T-helper 2 cell treated with Interferon-gamma antibody and Interleukin-4, amounts not matched to agents 5 μg/mL and 100 μg/mL, for 36 hours (primary cell): ENCODE results near the gene DEFB124.
"Not testable (repeated sequence)": the region's sequence is repeated elsewhere in the genome, so short reads cannot be mapped to it uniquely, and the experiment has no call there.

Experiments used
- DNase-seq: peaks from one replicate; pipeline ENCODE4 v3.0.0; 2021; ENCODE audit warnings: low spot score
- H3K27ac Mint-ChIP-seq: one replicate; pipeline ENCODE4 v1.8.0; 2021; ENCODE audit warnings: mild to moderate bottlenecking, mixed read lengths
- H3K27me3 Mint-ChIP-seq: one replicate; pipeline ENCODE4 v1.8.0; 2021; ENCODE audit warnings: low read depth, mixed read lengths
- H3K36me3 Mint-ChIP-seq: one replicate; pipeline ENCODE4 v1.8.0; 2021; ENCODE audit warnings: low read depth, mixed read lengths
- H3K4me1 Mint-ChIP-seq: one replicate; pipeline ENCODE4 v1.8.0; 2021; ENCODE audit warnings: low read depth, mixed read lengths
- H3K4me3 Mint-ChIP-seq: one replicate; pipeline ENCODE4 v1.8.0; 2022; ENCODE audit warnings: mild to moderate bottlenecking, moderate library complexity, mixed read lengths
- H3K9me3 Mint-ChIP-seq: one replicate; pipeline ENCODE4 v1.8.0; 2021; ENCODE audit warnings: mixed read lengths

Gene DEFB124

DNA sequence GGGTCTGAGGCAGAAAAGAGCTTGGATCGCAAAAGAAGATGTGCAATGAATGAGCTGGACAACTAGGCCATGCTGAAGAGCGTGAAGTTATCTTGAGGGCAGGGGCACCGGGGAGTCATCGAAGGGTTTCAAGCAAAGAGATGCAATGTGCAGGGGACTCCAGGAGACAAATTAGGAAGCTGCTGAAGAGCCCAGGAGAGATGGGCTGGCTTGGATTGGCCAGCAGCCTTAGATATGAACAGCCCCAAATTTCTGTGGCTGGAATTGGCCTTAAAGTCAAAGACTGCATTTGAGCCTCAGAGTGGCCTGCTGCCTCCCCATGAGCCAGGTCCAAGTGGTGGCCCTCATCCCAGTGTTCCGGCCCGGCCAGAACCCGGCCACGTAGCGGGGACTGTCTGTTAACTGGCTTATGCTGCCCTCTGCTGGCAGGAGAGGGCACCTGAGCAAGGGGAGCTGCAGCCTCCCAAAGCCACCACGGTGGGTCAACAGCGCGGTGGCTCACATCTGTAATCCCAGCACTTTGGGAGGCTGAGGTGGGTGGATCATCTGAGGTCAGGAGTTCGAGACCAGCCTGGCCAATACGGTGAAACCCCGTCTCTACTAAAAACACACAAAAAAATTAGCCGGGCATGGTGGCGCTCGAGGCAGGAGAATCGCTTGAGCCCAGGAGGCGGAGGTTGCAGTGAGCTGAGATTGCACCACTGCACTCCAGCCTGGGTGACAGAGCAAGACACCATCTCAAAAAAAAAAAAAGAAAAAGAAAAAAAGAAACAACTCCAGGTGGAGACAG is 28.2 kb upstream of the DEFB124 start:
- not testable (repeated sequence) for H3K4me1 Mint-ChIP-seq, H3K36me3 Mint-ChIP-seq, H3K27me3 Mint-ChIP-seq, H3K27ac Mint-ChIP-seq, H3K4me3 Mint-ChIP-seq, H3K9me3 Mint-ChIP-seq
- DNase-seq, result peak; percentile 63

DNA sequence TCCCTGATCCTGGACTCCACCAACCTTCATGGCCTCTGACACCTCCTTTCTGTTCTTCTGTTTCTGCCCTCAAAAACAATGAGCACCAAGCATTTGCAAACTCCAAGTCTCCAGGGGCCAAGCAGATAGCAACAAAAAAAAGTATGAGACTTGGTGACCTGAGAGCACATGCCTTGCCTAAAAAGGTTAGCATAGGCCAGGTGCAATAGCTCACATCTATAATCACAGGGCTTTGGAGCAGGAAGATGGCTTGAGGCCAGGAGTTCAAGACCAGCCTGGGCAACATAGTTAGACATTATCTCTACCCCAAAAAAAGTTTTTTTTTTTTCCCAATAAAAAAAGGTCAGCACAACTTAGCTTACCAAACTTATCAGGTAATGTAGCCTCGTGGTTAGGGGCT is 25.6 kb upstream of the DEFB124 start:
- Mint-ChIP-seq H3K4me1 (no peaks in the 10 kb centered on the region), H3K36me3 (no peaks in the 10 kb centered on the region), H3K27ac (no peak overlapping the region), H3K27me3 (peaks cover 9% of the 10 kb centered on the region), H3K9me3 (no peaks in the 10 kb centered on the region), H3K4me3 (no peak overlapping the region)
- DNase-seq, result no peak

DNA sequence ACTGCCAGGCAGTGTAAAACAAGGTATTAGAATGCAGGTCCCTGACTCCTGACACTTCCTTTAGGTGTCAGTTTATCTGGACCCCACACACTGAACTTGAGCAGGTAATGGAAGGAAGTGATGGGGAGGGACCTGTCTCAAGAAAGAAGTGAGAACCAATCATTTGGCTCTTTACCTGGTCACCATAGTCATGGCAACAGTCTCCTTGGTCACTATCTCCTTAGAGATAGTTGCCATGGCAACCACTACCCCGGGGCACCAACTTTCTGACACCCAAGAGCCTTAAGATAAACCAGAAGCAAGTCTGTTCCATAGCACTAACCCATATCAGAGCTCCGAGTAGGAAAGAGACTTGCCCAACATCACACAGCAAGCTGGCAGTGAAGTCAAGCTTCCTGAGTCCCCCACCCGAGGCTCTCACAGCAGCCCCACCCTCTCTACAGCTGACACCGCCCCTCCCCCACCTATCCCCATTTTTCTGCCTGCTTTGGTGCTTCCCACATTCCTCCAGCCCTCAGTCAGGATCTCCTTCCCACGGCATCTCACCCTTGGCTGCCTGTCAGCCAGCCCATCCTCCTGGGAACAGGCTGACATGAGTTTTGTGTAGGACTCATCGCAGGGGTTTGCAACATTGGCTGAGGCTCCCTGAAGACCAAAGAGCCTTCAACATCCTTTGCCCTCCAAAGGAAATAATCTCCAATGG is 23.1 kb upstream of the DEFB124 start:
- Mint-ChIP-seq H3K4me1 (no peaks in the 10 kb centered on the region), H3K27ac (no peak overlapping the region), H3K4me3 (no peak overlapping the region), H3K27me3 (peaks cover 11% of the 10 kb centered on the region), H3K36me3 (no peaks in the 10 kb centered on the region), H3K9me3 (no peaks in the 10 kb centered on the region)
- DNase-seq, result no peak

DNA sequence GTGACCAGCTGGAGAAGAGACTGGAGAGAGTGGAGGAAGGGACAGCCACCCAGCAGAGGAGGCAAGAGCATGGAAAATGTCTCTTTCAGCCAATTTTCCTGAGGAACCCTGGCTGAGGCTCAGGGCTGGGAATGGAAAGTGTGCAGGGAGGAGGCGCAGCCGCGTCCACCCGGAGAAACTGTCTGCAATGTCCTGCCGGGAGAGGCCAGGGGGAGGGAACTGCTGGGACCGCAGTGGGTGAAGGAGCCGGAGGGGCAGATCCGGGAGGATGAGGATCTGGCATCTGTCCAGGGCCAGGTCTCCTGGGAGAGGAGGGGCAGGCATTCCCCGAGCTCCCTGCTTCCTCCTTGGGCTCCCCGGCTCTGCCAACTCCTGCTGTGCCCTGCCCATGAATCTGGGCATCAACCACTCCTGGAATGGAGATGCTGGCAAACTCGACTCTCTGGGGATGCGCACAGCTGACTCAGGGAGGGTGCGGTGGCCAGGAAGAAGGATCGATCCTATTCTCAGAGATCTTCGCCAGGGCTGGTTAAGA is 21.9 kb upstream of the DEFB124 start:
- H3K4me1 Mint-ChIP-seq, result no peaks in the 10 kb centered on the region
- H3K9me3 Mint-ChIP-seq, result no peaks in the 10 kb centered on the region
- peaks cover 7% of the 10 kb centered on the region for H3K27me3 Mint-ChIP-seq
- no peak for DNase-seq
- H3K4me3 Mint-ChIP-seq, result no peak overlapping the region
- H3K36me3 Mint-ChIP-seq, result no peaks in the 10 kb centered on the region
- H3K27ac Mint-ChIP-seq, result no peak overlapping the region

DNA sequence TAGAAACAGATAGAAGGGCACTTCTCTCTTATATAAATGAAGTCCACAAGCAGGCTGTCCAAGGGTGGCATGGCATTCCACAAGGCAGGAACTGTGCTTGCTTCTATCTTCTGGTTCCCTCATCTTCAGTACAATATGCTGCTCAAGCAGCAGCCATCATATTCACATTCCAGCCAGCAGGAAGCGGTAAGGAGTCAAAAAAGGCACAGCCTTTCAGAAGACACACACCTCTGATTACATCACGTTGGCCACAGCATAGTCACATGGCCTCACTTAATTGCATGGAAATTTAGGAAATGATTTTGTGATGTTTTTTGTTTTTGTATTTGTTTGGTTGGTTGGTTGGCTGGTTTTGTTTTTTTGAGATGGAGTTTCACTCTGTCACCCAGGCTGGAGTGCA is 19.2 kb upstream of the DEFB124 start:
- H3K4me3 Mint-ChIP-seq, result no peak overlapping the region
- H3K4me1 Mint-ChIP-seq, result no peaks in the 10 kb centered on the region
- no peaks in the 10 kb centered on the region for H3K9me3 Mint-ChIP-seq
- H3K27ac Mint-ChIP-seq, result no peak overlapping the region
- peaks cover 11% of the 10 kb centered on the region for H3K27me3 Mint-ChIP-seq
- no peak for DNase-seq
- no peaks in the 10 kb centered on the region for H3K36me3 Mint-ChIP-seq

DNA sequence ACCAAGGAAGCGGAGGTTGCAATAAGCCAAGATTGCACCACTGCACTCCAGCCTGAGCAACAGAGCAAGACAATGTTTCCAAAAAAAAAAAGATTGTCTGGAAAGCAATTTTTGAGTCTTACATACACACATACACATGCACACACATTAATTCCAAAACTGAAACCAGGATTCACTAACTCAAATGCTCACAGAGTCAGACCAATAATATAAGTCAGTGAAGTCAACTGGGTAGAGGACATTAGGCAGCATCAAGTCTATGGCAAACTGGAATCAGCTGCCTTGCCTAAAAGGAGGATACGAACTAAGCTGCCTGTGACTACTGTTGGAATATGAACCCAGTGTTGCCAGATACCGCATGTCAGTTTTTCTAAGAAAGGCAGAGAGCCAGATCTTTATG is 15.8 kb upstream of the DEFB124 start:
- Mint-ChIP-seq H3K4me3 (no peak overlapping the region), H3K36me3 (no peaks in the 10 kb centered on the region), H3K4me1 (no peaks in the 10 kb centered on the region), H3K27ac (no peak overlapping the region), H3K27me3 (peaks cover 11% of the 10 kb centered on the region), H3K9me3 (no peaks in the 10 kb centered on the region)
- DNase-seq, result no peak

DNA sequence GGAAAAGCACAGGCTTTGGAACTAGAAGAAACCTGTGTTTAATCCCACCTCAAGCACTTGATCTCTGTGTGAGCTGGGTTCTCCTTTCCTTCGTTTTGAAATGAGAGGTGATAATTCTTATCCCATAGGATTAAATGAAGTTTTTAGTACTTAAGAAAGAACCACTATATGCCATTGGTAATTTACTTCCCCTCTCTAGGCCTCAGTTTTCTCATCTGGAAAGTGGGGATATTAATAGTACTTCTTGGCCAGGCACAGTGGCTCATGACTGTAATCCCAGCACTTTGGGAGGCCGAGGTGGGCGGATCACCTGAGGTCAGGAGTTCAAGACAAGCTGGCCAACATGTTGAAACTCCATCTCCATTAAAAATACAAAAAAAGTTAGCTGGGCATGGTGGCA is 14.2 kb upstream of the DEFB124 start:
- Mint-ChIP-seq H3K27me3 (peaks cover 14% of the 10 kb centered on the region), H3K4me1 (no peaks in the 10 kb centered on the region), H3K27ac (no peak overlapping the region), H3K36me3 (no peaks in the 10 kb centered on the region), H3K4me3 (no peak overlapping the region), H3K9me3 (no peaks in the 10 kb centered on the region)
- no peak for DNase-seq

DNA sequence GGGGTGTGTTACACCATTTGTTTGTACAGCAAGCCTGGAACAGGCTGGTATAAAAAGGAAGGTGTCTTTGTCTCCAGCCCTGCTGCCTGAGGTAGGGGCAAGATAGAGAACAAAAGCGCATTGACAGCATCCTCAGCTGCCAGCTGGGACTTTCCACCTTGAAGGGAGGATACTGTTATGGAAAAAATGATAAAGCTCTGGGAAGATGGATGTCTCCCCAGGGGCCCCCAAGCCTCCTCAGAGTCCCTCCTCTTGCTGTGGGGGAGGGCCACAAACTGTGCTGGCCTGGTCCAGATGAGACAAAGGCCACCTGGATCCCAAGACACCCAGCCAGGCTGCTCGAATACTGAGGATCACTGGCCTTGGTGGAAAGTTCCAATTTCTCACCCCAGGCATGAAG is 13.2 kb upstream of the DEFB124 start:
- Mint-ChIP-seq H3K36me3 (no peaks in the 10 kb centered on the region), H3K9me3 (no peaks in the 10 kb centered on the region), H3K4me3 (no peak overlapping the region), H3K27ac (no peak overlapping the region), H3K27me3 (peaks cover 14% of the 10 kb centered on the region), H3K4me1 (no peaks in the 10 kb centered on the region)
- no peak for DNase-seq

DNA sequence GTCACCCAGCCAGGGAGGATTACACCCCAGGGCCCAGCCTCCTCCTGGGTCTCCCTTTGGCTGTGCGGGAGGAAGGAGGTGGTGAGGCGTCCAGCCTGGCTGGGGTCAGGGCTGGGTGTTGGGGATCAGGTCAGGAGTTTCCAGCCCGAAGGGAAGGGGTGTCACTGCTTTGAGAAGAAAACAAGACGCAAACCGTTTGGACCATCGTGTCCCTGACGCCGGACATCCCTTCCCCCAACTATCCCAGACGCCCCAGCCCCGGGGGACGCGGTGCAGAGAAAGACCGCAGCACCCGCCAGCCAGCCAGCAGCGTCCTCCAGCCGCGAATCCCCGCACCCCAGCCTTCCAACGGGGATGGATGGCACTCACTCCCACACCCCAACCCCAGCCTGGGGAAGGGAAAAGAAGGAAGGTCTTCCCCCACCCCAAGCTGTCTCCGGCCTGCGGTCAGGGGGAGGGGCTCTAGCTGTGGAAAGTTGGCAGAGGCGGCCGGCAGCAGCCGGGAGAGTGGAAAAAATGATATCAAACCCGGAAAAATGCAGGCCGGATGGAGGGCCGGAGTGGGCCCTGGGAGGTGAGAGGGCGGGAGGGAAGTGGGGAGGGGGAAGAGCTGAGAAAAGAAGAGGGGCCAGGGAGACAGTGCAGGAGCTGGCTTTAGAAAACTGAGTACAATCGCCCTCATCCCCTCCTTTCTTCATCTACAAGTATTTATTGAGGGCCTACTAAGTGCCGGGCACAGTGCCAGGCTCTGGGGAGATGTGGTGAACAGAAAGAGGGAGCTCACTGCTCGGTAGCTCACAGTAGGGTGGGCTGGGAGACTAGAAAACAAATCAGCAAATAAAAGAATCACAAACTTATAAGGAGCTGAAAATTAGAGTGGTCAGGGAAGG is 10.8 kb upstream of the DEFB124 start:
- Mint-ChIP-seq H3K9me3 (no peaks in the 10 kb centered on the region), H3K27ac (no peak overlapping the region), H3K4me3 (no peak overlapping the region), H3K4me1 (no peaks in the 10 kb centered on the region), H3K36me3 (no peaks in the 10 kb centered on the region), H3K27me3 (peaks cover 14% of the 10 kb centered on the region)
- no peak for DNase-seq

DNA sequence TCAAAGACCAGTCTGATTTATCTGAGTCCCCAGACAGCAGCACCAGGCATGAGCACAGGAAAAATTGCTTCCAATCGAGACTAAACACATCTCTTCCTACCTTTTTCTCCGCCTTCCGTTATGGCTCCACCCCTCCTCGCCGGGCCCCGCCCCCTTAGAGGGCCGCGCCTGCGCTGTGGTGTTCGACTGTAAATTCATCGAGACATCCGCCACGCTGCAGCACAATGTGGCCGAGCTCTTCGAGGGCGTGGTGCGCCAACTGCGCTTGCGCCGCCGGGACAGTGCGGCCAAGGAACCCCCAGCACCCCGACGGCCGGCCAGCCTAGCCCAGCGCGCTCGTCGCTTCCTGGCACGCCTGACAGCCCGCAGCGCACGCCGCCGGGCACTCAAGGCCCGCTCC is 9.1 kb upstream of the DEFB124 start:
- H3K9me3 Mint-ChIP-seq, result no peaks in the 10 kb centered on the region
- H3K36me3 Mint-ChIP-seq, result no peaks in the 10 kb centered on the region
- no peaks in the 10 kb centered on the region for H3K4me1 Mint-ChIP-seq
- H3K4me3 Mint-ChIP-seq, result no peak overlapping the region
- H3K27me3 Mint-ChIP-seq, result peaks cover 11% of the 10 kb centered on the region
- H3K27ac Mint-ChIP-seq, result no peak overlapping the region
- DNase-seq, result no peak

DNA sequence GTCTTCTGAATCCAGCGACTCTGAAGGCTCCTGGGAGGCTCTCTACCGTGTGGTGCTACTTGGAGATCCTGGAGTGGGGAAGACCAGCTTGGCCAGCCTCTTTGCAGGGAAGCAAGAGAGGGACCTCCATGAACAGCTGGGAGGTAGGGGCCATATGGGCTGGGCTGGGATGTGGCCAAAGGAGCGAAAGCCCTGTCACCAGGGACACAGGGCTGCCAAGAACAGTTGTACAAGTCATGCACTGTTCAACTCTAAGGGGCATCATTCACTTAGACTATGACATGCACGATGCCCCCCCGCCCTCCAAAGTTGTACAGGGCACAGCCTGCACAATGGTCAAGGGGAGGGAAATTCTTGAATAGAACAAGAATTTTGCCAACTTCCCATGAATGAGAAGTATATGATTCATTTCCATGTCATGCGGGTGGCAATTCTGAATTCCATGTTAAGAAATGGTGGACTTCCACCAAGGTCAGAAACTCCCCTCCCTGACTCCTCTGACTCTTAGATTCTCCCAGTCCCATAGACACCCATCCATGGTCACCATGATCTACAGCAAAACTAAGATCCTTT is 1.8 kb upstream of the DEFB124 start:
- Mint-ChIP-seq H3K9me3 (no peaks in the 10 kb centered on the region), H3K4me3 (no peak overlapping the region), H3K27ac (no peak overlapping the region), H3K27me3 (peaks cover 40% of the 10 kb centered on the region), H3K36me3 (no peaks in the 10 kb centered on the region), H3K4me1 (no peaks in the 10 kb centered on the region)
- no peak for DNase-seq

DNA sequence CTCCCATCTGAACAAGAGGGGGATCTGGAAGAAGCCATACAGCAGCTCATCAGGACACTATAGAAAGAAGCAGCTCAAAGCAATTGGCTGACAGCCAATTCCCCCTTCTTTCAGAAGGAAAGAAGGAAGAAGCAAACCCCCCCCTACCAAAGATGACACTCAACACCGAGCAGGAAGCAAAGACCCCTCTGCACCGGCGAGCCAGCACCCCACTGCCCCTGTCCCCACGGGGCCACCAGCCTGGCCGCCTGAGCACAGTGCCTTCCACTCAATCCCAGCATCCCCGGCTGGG is 1.3 kb upstream of the DEFB124 start:
- H3K36me3 Mint-ChIP-seq, result no peaks in the 10 kb centered on the region
- no peak overlapping the region for H3K27ac Mint-ChIP-seq
- H3K4me1 Mint-ChIP-seq, result no peaks in the 10 kb centered on the region
- no peak overlapping the region for H3K4me3 Mint-ChIP-seq
- H3K27me3 Mint-ChIP-seq, result peaks cover 40% of the 10 kb centered on the region
- DNase-seq, result no peak
- H3K9me3 Mint-ChIP-seq, result no peaks in the 10 kb centered on the region

DNA sequence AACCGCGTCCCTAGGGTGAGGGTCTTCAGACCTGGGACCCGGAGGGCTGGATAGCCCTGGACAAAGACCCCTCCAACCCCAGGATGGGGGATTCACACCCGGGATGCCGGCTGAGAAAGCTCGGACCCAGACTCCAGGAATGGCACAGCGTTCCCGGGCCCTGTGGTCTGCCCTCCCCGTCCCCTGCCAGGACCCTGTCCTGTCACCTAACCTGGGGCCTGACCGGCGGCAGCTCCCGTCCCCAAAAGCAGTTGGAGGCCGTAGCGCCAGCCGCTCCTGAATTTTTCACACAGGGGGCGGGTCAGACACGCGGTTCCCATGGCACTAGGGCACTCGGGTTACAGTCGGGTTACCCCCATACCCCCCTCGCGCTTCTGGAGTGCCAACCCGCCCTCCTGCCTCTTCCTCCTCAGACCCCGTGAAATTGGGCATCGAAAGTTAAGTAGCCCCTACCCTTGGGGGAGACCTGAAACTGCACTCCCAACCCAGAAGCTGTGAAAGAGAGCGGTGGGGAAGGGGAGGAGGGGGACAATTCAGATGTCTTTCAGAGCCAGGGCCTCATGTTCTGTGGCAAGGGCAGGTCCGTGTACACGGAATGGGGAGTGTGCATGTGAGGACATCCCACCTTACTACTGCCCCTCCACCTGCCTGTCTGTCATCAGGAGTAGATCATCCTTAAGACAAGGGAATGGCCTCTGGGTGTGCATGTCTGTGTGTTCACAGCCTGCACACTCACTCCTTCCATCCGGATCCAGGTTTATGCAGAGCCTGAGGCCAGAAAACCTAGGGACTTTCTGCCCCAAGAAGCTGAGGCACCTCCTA is 756 bp upstream of the DEFB124 start:
- no peak for DNase-seq
- Mint-ChIP-seq H3K36me3 (no peaks in the 10 kb centered on the region), H3K4me3 (no peak overlapping the region), H3K27me3 (peaks cover 40% of the 10 kb centered on the region), H3K27ac (no peak overlapping the region), H3K4me1 (no peaks in the 10 kb centered on the region), H3K9me3 (no peaks in the 10 kb centered on the region)
